ENCODE measurements around the gene GYG2.
"Not testable (repeated sequence)": the region's sequence is repeated elsewhere in the genome, so short reads cannot be mapped to it uniquely, and the experiment has no call there.

GYG2 gene

DNA sequence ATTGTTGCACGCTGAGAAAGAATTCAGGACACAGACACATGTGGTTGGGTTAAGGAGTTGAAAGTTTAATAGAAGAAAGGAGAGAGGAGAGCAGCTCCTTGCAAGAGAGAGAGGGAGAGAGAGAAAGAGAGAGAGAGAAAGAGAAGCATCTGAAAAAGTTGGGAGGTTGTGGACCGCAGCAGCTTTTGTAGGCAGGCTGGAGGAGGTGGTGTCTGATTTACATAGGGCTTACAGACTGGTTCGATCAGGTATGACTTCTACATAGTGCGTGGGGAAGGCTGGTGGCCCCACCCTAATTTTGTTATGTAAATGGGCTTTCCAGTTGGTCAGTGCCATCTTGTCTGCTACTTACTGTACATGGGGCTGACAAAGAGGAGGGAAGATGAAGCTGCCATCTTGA lies 27.5 kb upstream of the GYG2 start:
- TF ChIP-seq, protein P1, sequence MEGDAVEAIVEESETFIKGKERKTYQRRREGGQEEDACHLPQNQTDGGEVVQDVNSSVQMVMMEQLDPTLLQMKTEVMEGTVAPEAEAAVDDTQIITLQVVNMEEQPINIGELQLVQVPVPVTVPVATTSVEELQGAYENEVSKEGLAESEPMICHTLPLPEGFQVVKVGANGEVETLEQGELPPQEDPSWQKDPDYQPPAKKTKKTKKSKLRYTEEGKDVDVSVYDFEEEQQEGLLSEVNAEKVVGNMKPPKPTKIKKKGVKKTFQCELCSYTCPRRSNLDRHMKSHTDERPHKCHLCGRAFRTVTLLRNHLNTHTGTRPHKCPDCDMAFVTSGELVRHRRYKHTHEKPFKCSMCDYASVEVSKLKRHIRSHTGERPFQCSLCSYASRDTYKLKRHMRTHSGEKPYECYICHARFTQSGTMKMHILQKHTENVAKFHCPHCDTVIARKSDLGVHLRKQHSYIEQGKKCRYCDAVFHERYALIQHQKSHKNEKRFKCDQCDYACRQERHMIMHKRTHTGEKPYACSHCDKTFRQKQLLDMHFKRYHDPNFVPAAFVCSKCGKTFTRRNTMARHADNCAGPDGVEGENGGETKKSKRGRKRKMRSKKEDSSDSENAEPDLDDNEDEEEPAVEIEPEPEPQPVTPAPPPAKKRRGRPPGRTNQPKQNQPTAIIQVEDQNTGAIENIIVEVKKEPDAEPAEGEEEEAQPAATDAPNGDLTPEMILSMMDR (IDR thresholded peaks at IDR 0.05; ENCODE audit: low read depth, low read length): no peak
- DNase-seq (ENCODE audit: low read depth in 2 of 2): no peak
- no peak overlapping the region for H3K4me3 ChIP-seq (replicated peaks in 1 of 2; ENCODE audit: low read depth in 2 of 2, low read length in 2 of 2)

DNA sequence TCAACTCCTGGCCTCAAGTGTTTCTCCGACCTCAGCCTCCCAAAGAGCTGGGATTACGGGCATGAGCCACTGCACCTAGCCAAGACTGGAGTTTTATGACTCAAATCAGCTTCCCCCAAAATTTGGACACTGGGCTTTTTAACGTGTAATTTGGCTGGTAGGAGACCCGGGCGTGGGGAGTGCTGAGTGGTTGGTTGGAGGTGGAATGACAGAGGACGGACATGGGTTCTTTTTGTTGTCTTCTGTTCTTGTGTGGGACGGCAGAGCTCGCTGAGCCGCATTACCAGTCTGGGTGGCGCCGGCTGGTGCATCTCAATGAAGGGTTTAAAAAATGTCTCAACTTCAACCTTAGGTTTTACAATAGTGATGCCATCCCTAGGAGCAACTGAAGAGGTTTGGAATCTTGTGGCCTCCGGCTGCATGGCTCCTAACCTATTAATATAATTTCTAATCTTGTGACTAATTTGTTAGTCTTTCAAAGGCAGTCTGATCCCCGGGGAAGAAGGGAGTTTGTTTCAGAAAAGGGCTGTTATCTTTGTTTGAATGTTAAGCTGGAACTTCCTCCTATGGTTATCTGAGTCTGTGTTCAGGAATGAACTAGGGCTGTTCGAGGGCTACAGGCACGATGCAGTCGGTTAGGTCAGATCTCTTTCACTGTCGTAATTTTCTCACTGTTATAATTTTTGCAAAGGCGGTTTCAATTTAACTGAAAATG lies 26.2 kb upstream of the GYG2 start:
- DNase-seq (ENCODE audit: low read depth in 2 of 2): peak; percentile 49 to 50
- H3K4me3 ChIP-seq (replicated peaks in 1 of 2; ENCODE audit: low read depth in 2 of 2, low read length in 2 of 2): not testable (repeated sequence)

DNA sequence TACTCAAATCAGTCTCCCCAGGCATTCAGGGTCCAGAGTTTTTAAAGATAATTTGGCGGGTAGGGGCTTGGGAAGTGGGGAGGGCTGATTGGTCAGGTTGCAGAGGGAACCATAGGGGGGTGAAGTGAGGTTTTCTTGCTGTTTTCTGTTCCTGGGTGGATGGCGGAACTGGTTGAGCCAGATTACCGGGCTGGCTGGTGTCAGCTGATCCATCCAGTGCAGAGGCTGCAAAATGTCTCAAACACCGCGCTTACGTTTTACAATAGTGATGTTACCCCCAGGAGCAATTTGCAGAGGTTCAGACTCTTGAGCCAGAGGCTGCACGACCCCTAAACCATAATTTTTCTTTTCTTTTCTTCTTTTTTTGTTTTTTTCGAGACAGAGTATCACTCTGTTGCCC lies 25.2 kb upstream of the GYG2 start:
- not testable (repeated sequence) for DNase-seq (ENCODE audit: low read depth in 2 of 2); H3K4me3 ChIP-seq (replicated peaks in 1 of 2; ENCODE audit: low read depth in 2 of 2, low read length in 2 of 2)

DNA sequence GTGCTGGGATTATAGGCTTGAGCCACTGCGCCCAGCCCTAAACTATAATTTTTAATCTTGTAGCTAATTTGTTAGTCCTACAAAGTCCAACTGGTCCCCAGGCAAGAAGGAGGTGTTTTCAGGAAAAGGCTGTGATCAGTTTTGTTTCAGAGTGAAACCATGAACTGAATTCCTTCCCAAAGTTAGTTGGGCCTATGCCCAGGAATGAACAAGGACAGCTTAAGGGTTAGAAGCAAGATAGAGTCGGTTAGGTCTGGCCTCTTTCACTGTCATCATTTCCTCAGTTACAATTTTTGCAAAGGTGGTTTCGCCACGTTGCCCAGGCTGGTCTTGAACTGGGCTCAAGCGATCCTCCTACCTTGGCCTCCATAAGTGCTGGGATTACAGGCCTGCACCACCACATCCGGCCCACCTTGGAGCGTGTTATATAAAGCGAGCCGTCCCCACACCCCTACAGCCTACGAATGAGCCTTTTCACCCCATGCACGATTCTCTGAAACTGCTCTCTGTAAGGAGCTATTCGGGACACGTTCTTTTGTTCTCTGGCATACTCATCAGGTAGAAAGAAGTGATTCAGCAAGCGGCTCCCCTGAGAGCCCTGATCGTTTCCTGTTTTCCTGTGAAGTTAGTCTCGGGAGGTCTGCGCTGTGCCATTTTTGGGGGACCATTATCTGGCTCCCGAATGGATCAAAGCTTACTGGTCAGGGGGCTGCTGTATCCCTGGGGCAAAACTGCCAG lies 24.5 kb upstream of the GYG2 start:
- not testable (repeated sequence) for H3K4me3 ChIP-seq (replicated peaks in 1 of 2; ENCODE audit: low read depth in 2 of 2, low read length in 2 of 2)
- peak; percentile 32 to 77 for DNase-seq (ENCODE audit: low read depth in 2 of 2)

DNA sequence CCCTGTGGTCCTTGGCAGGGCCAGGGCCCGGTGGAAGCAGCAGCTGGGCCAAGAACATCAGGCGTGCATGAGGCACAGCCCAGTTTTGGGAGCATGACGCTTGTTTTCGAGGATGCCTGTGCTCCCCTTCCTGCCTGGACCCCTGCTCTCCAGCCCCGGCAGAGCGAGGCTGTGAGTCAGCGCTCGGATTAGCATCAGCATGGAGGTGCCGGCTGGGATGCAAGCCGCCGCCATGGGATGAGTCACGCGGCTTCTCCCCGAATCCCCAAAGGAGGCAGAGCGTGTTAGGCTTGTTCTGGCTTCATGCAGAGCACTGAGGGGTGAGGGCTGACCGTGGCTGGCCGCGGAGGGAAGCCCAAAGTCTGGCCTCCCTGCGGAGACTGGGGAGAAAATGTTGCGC lies 23.9 kb upstream of the GYG2 start:
- H3K4me3 ChIP-seq (replicated peaks in 1 of 2; ENCODE audit: low read depth in 2 of 2, low read length in 2 of 2): not testable (repeated sequence)
- DNase-seq (ENCODE audit: low read depth in 2 of 2): peak; percentile 76 to 87

DNA sequence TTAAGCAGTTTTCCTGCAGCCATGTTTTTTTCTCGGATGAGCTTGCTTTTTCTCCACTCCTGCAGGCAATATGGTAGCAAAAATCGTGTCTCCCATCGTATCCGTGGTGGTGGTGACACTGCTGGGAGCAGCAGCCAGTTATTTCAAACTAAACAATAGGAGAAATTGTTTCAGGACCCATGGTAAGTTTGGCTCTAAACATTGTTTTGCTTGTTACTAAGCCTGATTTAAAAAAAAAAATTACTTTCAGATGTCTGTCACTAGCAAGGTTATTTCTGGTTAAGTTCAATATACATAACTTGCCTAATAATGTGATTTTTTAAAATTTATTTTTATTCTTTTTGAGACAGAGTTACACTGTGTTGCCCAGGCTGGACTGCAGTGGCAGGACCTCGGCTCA lies 17.5 kb upstream of the GYG2 start:
- no peak overlapping the region for H3K4me3 ChIP-seq (replicated peaks in 1 of 2; ENCODE audit: low read depth in 2 of 2, low read length in 2 of 2)
- TF ChIP-seq, protein P1 (IDR thresholded peaks at IDR 0.05; ENCODE audit: low read depth, low read length): no peak
- peak in 1 of 2 donors; percentile 25 for DNase-seq (ENCODE audit: low read depth in 2 of 2)

DNA sequence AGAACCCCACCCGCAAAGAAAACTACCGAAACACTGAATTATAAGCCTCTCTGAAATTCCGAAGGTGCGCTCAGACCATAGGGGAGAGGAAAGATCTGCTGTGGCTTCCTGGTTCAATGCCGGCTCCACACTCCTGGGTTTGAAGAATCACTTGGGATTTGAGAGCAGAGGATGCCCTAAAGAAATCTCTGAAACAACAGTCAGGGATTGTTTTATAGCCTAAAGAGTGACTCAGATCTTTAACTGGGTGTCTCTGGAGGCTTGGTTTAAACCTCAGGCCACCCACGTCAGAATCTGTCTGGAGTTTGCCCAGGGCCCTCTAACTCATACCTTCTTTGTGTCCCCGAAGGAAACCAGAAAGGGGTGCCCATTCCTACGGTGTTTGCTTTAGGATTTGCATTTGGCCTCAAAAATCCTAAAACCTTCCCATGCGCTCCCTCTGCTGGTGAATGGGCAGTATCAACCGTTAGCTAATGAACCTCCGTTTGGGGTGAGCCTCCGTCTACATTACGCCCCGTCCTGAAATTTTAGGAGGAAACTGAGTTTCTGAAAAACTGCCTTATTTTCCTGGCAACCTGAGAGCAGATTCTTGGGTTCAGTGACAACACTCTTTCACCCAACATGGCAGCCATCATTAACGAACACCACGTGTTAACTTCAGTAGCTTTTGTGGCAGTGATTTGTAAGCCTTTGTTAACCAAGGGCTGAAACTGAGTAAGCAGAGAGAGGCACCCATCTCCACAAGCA lies 16.4 kb upstream of the GYG2 start:
- TF ChIP-seq, protein P1 (IDR thresholded peaks at IDR 0.05; ENCODE audit: low read depth, low read length): peak; percentile 54
- H3K4me3 ChIP-seq (replicated peaks in 1 of 2; ENCODE audit: low read depth in 2 of 2, low read length in 2 of 2): not testable (repeated sequence)
- peak; percentile 42 to 62 for DNase-seq (ENCODE audit: low read depth in 2 of 2)

DNA sequence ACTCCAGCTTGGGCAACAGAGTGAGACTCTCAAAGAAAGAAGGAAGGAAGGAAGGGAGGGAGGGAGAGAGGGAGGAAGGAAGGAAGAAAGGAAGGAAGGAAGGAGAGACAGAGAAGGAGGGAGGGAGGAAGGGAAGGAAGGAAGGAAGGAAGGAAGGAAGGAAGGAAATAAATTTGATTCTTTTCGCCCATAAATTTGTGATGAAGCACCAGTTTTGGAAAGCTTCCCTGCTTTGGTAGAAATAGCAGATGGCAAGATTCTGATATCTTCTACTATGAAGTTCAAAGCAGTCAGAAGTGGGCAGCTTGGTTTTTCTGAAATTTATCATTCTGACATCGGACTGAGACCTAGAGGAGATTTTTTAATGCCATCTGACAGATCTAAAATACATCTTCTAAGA lies 11.7 kb upstream of the GYG2 start:
- TF ChIP-seq, protein P1 (IDR thresholded peaks at IDR 0.05; ENCODE audit: low read depth, low read length): no peak
- no peak for DNase-seq (ENCODE audit: low read depth in 2 of 2)
- no peak overlapping the region for H3K4me3 ChIP-seq (replicated peaks in 1 of 2; ENCODE audit: low read depth in 2 of 2, low read length in 2 of 2)
